ENCODE measurements around the gene CARMIL1. TPM values are rescaled to one million over a fixed set of nuclear protein-coding genes. Genes with fewer than 3 reads are reported as not detected.

The CARMIL1 gene
- total RNA-seq, 2 experiments from 2014 or later = 3.6 to 4.1 TPM

GRCh38 chr6:25254671-25255070, 24.5 kb upstream of the CARMIL1 start:
- no peaks in the 10 kb centered on the region for H3K36me3 Mint-ChIP-seq (ENCODE audit: low read depth)
- H3K4me3 Mint-ChIP-seq = no peak overlapping the region
- peaks cover 11% of the 10 kb centered on the region for H3K4me1 Mint-ChIP-seq (ENCODE audit: low read depth)
- no peak for DNase-seq
- no peak overlapping the region for H3K27ac Mint-ChIP-seq
- no peak for ATAC-seq
- peaks cover 12% of the 10 kb centered on the region for H3K27me3 Mint-ChIP-seq
- POLR2A ChIA-PET = no interaction called here
- intact Hi-C loops (cut with micrococcal nuclease) = no loop called here
- no peak for TF ChIP-seq CTCF (IDR thresholded peaks at IDR 0.05)
- CTCF ChIA-PET = interaction anchor here (0.8 to 2.2 kb wide), 4 partner anchors 11 to 347 kb away, joined by 3 to 9 read pairs (median 4); no protein-coding TSS in a partner anchor
- no peaks in the 10 kb centered on the region for H3K9me3 Mint-ChIP-seq

GRCh38 chr6:25257686-25258348, 21.4 kb upstream of the CARMIL1 start:
- no peak for DNase-seq
- ChIA-PET POLR2A (no interaction called here), CTCF (interaction anchor here (0.7 to 3.0 kb wide), 6 partner anchors 8 to 344 kb away, joined by 3 to 26 read pairs (median 6); partner anchors contain the start of gene CARMIL1)
- intact Hi-C loops (cut with micrococcal nuclease) = no loop called here
- H3K9me3 Mint-ChIP-seq = no peaks in the 10 kb centered on the region
- TF ChIP-seq CTCF (IDR thresholded peaks at IDR 0.05) = no peak
- no peak for ATAC-seq
- no peak overlapping the region for H3K4me3 Mint-ChIP-seq
- no peaks in the 10 kb centered on the region for H3K36me3 Mint-ChIP-seq (ENCODE audit: low read depth)
- H3K27ac Mint-ChIP-seq = no peak overlapping the region
- peaks cover 4% of the 10 kb centered on the region for H3K27me3 Mint-ChIP-seq
- H3K4me1 Mint-ChIP-seq (ENCODE audit: low read depth) = no peaks in the 10 kb centered on the region

- H3K27ac Mint-ChIP-seq = no peak overlapping the region
- H3K4me3 Mint-ChIP-seq = no peak overlapping the region
- TF ChIP-seq CTCF (IDR thresholded peaks at IDR 0.05) = no peak
- no peak for ATAC-seq
- intact Hi-C loops (cut with micrococcal nuclease) = no loop called here
- DNase-seq = no peak
- ChIA-PET POLR2A (no interaction called here), CTCF (interaction anchor here (1.6 kb wide), 1 partner anchor 231 kb away, joined by 4 read pairs; no protein-coding TSS in a partner anchor)
- no peaks in the 10 kb centered on the region for H3K36me3 Mint-ChIP-seq (ENCODE audit: low read depth)
- no peaks in the 10 kb centered on the region for H3K9me3 Mint-ChIP-seq
- H3K27me3 Mint-ChIP-seq = peaks cover 2% of the 10 kb centered on the region
- H3K4me1 Mint-ChIP-seq (ENCODE audit: low read depth) = no peaks in the 10 kb centered on the region
Measured at GRCh38 chr6:25259756-25260155, 19.4 kb upstream of the CARMIL1 start.

DNA sequence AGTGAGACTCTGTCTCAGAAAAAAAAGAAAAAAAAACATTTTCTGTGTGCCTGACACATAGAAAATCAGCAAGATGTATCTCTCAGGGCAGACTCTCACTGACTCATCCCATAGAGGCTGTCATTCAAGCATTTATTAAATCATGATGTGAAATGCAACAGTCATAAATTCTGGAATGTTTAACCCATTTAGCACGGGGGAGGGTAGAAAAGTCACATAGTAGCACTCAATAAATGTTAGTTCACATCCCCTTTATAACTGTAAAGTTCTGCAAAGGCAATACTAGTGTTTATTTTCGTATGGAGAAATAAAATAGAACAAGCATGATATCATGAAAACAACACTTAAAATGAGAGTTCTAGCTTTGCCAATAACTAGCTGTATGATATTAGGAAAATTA, 15.5 kb upstream of the CARMIL1 start:
- intact Hi-C loops (cut with micrococcal nuclease) = loop anchor here (2.0 kb wide), 1 partner anchor 293 kb away; no protein-coding TSS in a partner anchor
- H3K27ac Mint-ChIP-seq = no peak overlapping the region
- H3K4me3 Mint-ChIP-seq = no peak overlapping the region
- no peak for TF ChIP-seq CTCF (IDR thresholded peaks at IDR 0.05)
- H3K9me3 Mint-ChIP-seq = no peaks in the 10 kb centered on the region
- ChIA-PET CTCF (interaction anchor here (0.9 to 4.2 kb wide), 5 partner anchors 14 to 294 kb away, joined by 3 to 123 read pairs (median 68); partner anchors contain the start of gene CARMIL1), POLR2A (interaction anchor here (0.6 kb wide), 1 partner anchor 12 kb away, joined by 3 read pairs; no protein-coding TSS in a partner anchor)
- DNase-seq = no peak
- peaks cover 1% of the 10 kb centered on the region for H3K27me3 Mint-ChIP-seq
- no peaks in the 10 kb centered on the region for H3K36me3 Mint-ChIP-seq (ENCODE audit: low read depth)
- ATAC-seq = no peak
- peaks cover 2% of the 10 kb centered on the region for H3K4me1 Mint-ChIP-seq (ENCODE audit: low read depth)

DNA sequence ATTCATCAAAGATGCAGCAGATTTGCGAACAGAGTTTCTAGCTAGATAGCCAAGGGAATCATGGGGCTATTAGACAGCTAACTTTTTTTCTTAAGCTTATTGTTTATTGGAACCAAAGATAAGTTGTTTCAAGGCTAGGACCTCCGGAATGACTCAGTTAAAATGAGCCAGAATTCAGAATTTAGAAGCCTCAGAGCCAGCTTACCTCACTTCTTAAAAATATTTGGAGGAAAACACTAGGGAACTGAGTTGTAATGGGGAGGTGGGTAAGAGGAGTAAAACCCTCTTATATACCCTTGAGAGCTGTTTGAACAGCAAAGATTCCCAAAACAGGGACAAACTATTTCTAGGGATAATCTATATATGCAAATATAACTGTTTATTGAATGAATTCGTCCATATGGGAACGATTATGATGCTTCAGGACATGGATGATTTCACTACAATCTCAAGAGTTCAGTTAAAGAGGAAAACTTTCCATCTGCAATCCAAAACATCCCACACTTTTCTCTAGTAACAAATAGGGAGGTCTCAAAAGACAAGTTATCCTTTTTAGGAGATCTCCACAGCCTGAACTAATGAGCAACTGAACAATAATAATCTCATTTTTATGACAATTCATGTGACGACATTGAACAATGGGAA, 12.6 kb upstream of the CARMIL1 start:
- intact Hi-C loops (cut with micrococcal nuclease) = loop anchor here (5.0 kb wide), 1 partner anchor 336 kb away; no protein-coding TSS in a partner anchor
- Mint-ChIP-seq H3K9me3 (no peaks in the 10 kb centered on the region), H3K36me3 (ENCODE audit: low read depth) (no peaks in the 10 kb centered on the region), H3K27ac (no peak overlapping the region), H3K27me3 (peaks cover 1% of the 10 kb centered on the region), H3K4me1 (ENCODE audit: low read depth) (peaks cover 2% of the 10 kb centered on the region), H3K4me3 (no peak overlapping the region)
- ChIA-PET POLR2A (interaction anchor here (1.5 kb wide), 1 partner anchor 288 kb away, joined by 5 read pairs; no protein-coding TSS in a partner anchor), CTCF (interaction anchor here (0.8 to 4.2 kb wide), 56 partner anchors 8 to 750 kb away, joined by 3 to 123 read pairs (median 6); partner anchors contain the start of gene CARMIL1)
- no peak for ATAC-seq
- DNase-seq = no peak
- no peak for TF ChIP-seq CTCF (IDR thresholded peaks at IDR 0.05)

Data from activated CD8-positive, alpha-beta T cell treated with anti-CD3 and anti-CD28 coated beads for 36 hours (primary cell).